NB4 (cell line): ENCODE results near the gene RFX2.
"Not testable (repeated sequence)": the region's sequence is repeated elsewhere in the genome, so short reads cannot be mapped to it uniquely, and the experiment has no call there.

Experiments
- DNase-seq: peaks from one replicate; pipeline ENCODE4 v3.0.0; 2010; ENCODE audit warnings: low read depth
- H3K4me3 ChIP-seq: one replicate; pipeline ENCODE4 v1.5.1; 2011; ENCODE audit warnings: mild to moderate bottlenecking, low read depth, low read length, moderate library complexity
- CTCF ChIP-seq: IDR thresholded peaks from one replicate; pipeline ENCODE4 v1.5.1; 2012; ENCODE audit warnings: low read depth, low read length
- MAX ChIP-seq: IDR thresholded peaks from 2 replicates; pipeline ENCODE4 v1.6.1; 2011; ENCODE audit warnings: low read depth, low read length
- MYC ChIP-seq: IDR thresholded peaks from 2 replicates; pipeline ENCODE4 v1.6.1; 2011; ENCODE audit warnings: low read depth, low read length
- POLR2A ChIP-seq: IDR thresholded peaks from 2 replicates; pipeline ENCODE4 v1.6.1; 2011; ENCODE audit warnings: mild to moderate bottlenecking; ENCODE audit not compliant: insufficient read length; ENCODE audit errors: extremely low read depth

Gene RFX2

GRCh38 chr19:6076675-6077463, 33.4 kb downstream of the RFX2 start:
- no peak overlapping the region for H3K4me3 ChIP-seq
- no peak for TF ChIP-seq POLR2A
- no peak for TF ChIP-seq MAX
- TF ChIP-seq MYC, result no peak
- no peak for TF ChIP-seq CTCF
- no peak for DNase-seq

GRCh38 chr19:6076291-6076665, 34.0 kb downstream of the RFX2 start:
- no peak for DNase-seq
- no peak for TF ChIP-seq POLR2A
- no peak for TF ChIP-seq MYC
- no peak for TF ChIP-seq MAX
- no peak for TF ChIP-seq CTCF
- no peak overlapping the region for H3K4me3 ChIP-seq

- H3K4me3 ChIP-seq, result no peak overlapping the region
- no peak for DNase-seq
- TF ChIP-seq MYC, result no peak
- TF ChIP-seq CTCF, result no peak
- TF ChIP-seq MAX, result no peak
- no peak for TF ChIP-seq POLR2A
Measured at GRCh38 chr19:6074709-6075403, 35.4 kb downstream of the RFX2 start.

GRCh38 chr19:6073858-6074708, 36.2 kb downstream of the RFX2 start:
- TF ChIP-seq MAX, result no peak
- TF ChIP-seq POLR2A, result no peak
- TF ChIP-seq CTCF, result no peak
- no peak for TF ChIP-seq MYC
- H3K4me3 ChIP-seq, result no peak overlapping the region
- no peak for DNase-seq

GRCh38 chr19:6073233-6073632, 37.1 kb downstream of the RFX2 start:
- DNase-seq, H3K4me3 ChIP-seq: not testable (repeated sequence)

- TF ChIP-seq MYC (no peak), POLR2A (no peak), CTCF (no peak), MAX (no peak)
- no peak overlapping the region for H3K4me3 ChIP-seq
- DNase-seq, result no peak
Measured at GRCh38 chr19:6071875-6072274, 38.4 kb downstream of the RFX2 start.
